Measurements from ENCODE around the gene CRYL1.

DNA sequence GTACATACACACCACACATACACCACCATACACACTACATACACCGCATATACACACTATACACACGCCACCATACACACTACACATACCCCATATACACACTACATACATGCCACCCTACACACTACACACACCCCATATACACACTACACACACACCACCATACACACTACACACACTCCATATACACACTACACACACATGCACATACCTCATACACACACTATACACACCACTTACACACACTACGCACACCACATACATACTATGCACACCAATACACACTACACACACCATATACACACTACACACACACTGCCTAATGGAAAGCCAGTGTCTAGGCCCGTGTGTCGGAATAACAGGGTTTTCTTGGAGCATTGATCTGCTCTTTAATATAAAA, 27.5 kb downstream of the CRYL1 start:
- TF ChIP-seq EP300 (IDR thresholded peaks at IDR 0.05) (no peak), POLR2A (IDR thresholded peaks at IDR 0.05) (no peak)
